ENCODE data around the gene ZFHX3.

GRCh38 chr16:73058616-73059409 lies 10.9 kb upstream of the ZFHX3 start:
- no peak for TF ChIP-seq POLR2A (IDR thresholded peaks at IDR 0.05)
- TF ChIP-seq, protein P1, sequence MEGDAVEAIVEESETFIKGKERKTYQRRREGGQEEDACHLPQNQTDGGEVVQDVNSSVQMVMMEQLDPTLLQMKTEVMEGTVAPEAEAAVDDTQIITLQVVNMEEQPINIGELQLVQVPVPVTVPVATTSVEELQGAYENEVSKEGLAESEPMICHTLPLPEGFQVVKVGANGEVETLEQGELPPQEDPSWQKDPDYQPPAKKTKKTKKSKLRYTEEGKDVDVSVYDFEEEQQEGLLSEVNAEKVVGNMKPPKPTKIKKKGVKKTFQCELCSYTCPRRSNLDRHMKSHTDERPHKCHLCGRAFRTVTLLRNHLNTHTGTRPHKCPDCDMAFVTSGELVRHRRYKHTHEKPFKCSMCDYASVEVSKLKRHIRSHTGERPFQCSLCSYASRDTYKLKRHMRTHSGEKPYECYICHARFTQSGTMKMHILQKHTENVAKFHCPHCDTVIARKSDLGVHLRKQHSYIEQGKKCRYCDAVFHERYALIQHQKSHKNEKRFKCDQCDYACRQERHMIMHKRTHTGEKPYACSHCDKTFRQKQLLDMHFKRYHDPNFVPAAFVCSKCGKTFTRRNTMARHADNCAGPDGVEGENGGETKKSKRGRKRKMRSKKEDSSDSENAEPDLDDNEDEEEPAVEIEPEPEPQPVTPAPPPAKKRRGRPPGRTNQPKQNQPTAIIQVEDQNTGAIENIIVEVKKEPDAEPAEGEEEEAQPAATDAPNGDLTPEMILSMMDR (IDR thresholded peaks at IDR 0.05): no peak

All from right lobe of liver (tissue), 4 donors.